MCF 10A (cell line): ENCODE measurements around the gene CST7. TPM values are rescaled to one million over a fixed set of nuclear protein-coding genes. Genes with fewer than 3 reads are reported as not detected.

Experiments
- BruUV-seq: library from RNA; stranded (reverse); fragments of 400-500 nt; replicated peaks from 2 replicates; lab custom pipeline; 2021; lab: Mats Ljungman, UMichigan
- CTCF ChIA-PET: fragments of 300-600 bp; sonication (Branson Sonifier 250); formaldehyde crosslinking; extraction: SDS; loops from one replicate; lab custom pipeline; 2021; ENCODE audit warnings: antibody characterized with exemption, inconsistent platforms; lab: Yijun Ruan, JAX
- POLR2A ChIA-PET: fragments of 300-600, 350-650 bp; sonication (Branson Sonifier 250); formaldehyde crosslinking; extraction: SDS; loops from one replicate; lab custom pipeline; 2020; ENCODE audit warnings: antibody characterized with exemption, inconsistent platforms; lab: Yijun Ruan, JAX
- DNase-seq: peaks from one replicate; pipeline ENCODE4 v3.0.0-alpha.2; 2018; ENCODE audit not compliant: unreplicated experiment
- H3K27ac Mint-ChIP-seq: one replicate; pipeline ENCODE4 v1.8.0; 2022; ENCODE audit warnings: mild to moderate bottlenecking, low read depth, mixed read lengths; ENCODE audit not compliant: unreplicated experiment
- H3K27me3 Mint-ChIP-seq: one replicate; pipeline ENCODE4 v1.8.0; 2022; ENCODE audit warnings: mixed read lengths; ENCODE audit not compliant: insufficient read depth, unreplicated experiment
- H3K36me3 Mint-ChIP-seq: one replicate; pipeline ENCODE4 v1.8.0; 2022; ENCODE audit warnings: mild to moderate bottlenecking, moderate library complexity, mixed read lengths; ENCODE audit not compliant: insufficient read depth, unreplicated experiment
- H3K4me1 Mint-ChIP-seq: one replicate; pipeline ENCODE4 v1.8.0; 2022; ENCODE audit warnings: mixed read lengths; ENCODE audit not compliant: insufficient read depth, unreplicated experiment
- H3K4me3 Mint-ChIP-seq: one replicate; pipeline ENCODE4 v1.8.0; 2022; ENCODE audit warnings: mild to moderate bottlenecking, moderate library complexity, mixed read lengths; ENCODE audit not compliant: unreplicated experiment
- H3K9me3 Mint-ChIP-seq: one replicate; pipeline ENCODE4 v1.8.0; 2022; ENCODE audit warnings: mixed read lengths; ENCODE audit not compliant: unreplicated experiment
- CTCF ChIP-seq: fragments of 200-600 bp; IDR thresholded peaks from one replicate; pipeline ENCODE4 v1.8.0; 2022; ENCODE audit warnings: antibody characterized with exemption, mild to moderate bottlenecking; ENCODE audit not compliant: unreplicated experiment
- intact Hi-C: fragments of 100-400 bp; cut with micrococcal nuclease; formaldehyde crosslinking; loops from 2 replicates; pipeline ENCODE4 v1.14.1; 2022
- total RNA-seq: library from RNA; stranded (reverse); gene quantifications from 2 replicates; pipeline ENCODE4 v1.2.3, GENCODE V29; 2022

The CST7 gene
- total RNA-seq, 1 experiment from 2014 or later, result not detected

GRCh38 chr20:24977336-24977735, 28.3 kb downstream of the CST7 start:
- no peaks in the 10 kb centered on the region for H3K27me3 Mint-ChIP-seq
- DNase-seq, result no peak
- H3K9me3 Mint-ChIP-seq, result peaks cover 14% of the 10 kb centered on the region
- CTCF ChIA-PET, result interaction anchor here (0.7 to 1.6 kb wide), 5 partner anchors 47 to 640 kb away, joined by 3 to 6 read pairs (median 3); no protein-coding TSS in a partner anchor
- no TSS peak for BruUV-seq
- no peaks in the 10 kb centered on the region for H3K4me1 Mint-ChIP-seq
- POLR2A ChIA-PET, result interaction anchor here (1.2 to 1.7 kb wide), 3 partner anchors 9 to 1321 kb away, joined by 3 to 4 read pairs (median 3); no protein-coding TSS in a partner anchor
- H3K27ac Mint-ChIP-seq, result no peak overlapping the region
- H3K36me3 Mint-ChIP-seq, result peaks cover 58% of the 10 kb centered on the region
- TF ChIP-seq CTCF, result no peak
- H3K4me3 Mint-ChIP-seq, result no peak overlapping the region
- intact Hi-C loops, result no loop called here

- no peak for DNase-seq
- ChIA-PET CTCF (interaction anchor here (0.7 to 1.6 kb wide), 5 partner anchors 16 to 640 kb away, joined by 3 to 6 read pairs (median 5); no protein-coding TSS in a partner anchor), POLR2A (interaction anchor here (1.2 to 1.7 kb wide), 2 partner anchors 9 to 10 kb away, joined by 3 to 4 read pairs; no protein-coding TSS in a partner anchor)
- no peaks in the 10 kb centered on the region for H3K4me1 Mint-ChIP-seq
- no peak for TF ChIP-seq CTCF
- no peaks in the 10 kb centered on the region for H3K27me3 Mint-ChIP-seq
- intact Hi-C loops, result no loop called here
- BruUV-seq, result no TSS peak
- no peak overlapping the region for H3K27ac Mint-ChIP-seq
- peaks cover 60% of the 10 kb centered on the region for H3K36me3 Mint-ChIP-seq
- H3K4me3 Mint-ChIP-seq, result no peak overlapping the region
- H3K9me3 Mint-ChIP-seq, result peaks cover 14% of the 10 kb centered on the region
Measured at GRCh38 chr20:24977797-24978196, 28.7 kb downstream of the CST7 start.

- Mint-ChIP-seq H3K27ac (no peak overlapping the region), H3K36me3 (peaks cover 60% of the 10 kb centered on the region), H3K9me3 (peaks cover 14% of the 10 kb centered on the region), H3K4me1 (no peaks in the 10 kb centered on the region), H3K4me3 (no peak overlapping the region), H3K27me3 (no peaks in the 10 kb centered on the region)
- TF ChIP-seq CTCF, result no peak
- BruUV-seq, result no TSS peak
- ChIA-PET POLR2A (interaction anchor here (0.5 to 1.7 kb wide), 2 partner anchors 10 to 195 kb away, joined by 3 read pairs; no protein-coding TSS in a partner anchor), CTCF (interaction anchor here (1.3 to 1.4 kb wide), 2 partner anchors 16 to 48 kb away, joined by 6 read pairs; no protein-coding TSS in a partner anchor)
- intact Hi-C loops, result no loop called here
- no peak for DNase-seq
Measured at GRCh38 chr20:24978513-24978912, 29.4 kb downstream of the CST7 start.

GRCh38 chr20:24979036-24979960, 30.2 kb downstream of the CST7 start:
- ChIA-PET CTCF (interaction anchor here (1.0 to 1.6 kb wide), 3 partner anchors 10 to 48 kb away, joined by 4 to 6 read pairs (median 6); no protein-coding TSS in a partner anchor), POLR2A (interaction anchor here (1.7 kb wide), 1 partner anchor 9 kb away, joined by 3 read pairs; no protein-coding TSS in a partner anchor)
- Mint-ChIP-seq H3K4me1 (no peaks in the 10 kb centered on the region), H3K27me3 (no peaks in the 10 kb centered on the region), H3K9me3 (peaks cover 14% of the 10 kb centered on the region), H3K36me3 (peaks cover 58% of the 10 kb centered on the region), H3K4me3 (no peak overlapping the region), H3K27ac (no peak overlapping the region)
- intact Hi-C loops, result no loop called here
- no TSS peak for BruUV-seq
- no peak for TF ChIP-seq CTCF
- no peak for DNase-seq
